ENCODE results near the gene EMILIN2.
A peak's percentile ranks its signal among the peaks of the same experiment; 100 is the strongest.

The EMILIN2 gene

DNA sequence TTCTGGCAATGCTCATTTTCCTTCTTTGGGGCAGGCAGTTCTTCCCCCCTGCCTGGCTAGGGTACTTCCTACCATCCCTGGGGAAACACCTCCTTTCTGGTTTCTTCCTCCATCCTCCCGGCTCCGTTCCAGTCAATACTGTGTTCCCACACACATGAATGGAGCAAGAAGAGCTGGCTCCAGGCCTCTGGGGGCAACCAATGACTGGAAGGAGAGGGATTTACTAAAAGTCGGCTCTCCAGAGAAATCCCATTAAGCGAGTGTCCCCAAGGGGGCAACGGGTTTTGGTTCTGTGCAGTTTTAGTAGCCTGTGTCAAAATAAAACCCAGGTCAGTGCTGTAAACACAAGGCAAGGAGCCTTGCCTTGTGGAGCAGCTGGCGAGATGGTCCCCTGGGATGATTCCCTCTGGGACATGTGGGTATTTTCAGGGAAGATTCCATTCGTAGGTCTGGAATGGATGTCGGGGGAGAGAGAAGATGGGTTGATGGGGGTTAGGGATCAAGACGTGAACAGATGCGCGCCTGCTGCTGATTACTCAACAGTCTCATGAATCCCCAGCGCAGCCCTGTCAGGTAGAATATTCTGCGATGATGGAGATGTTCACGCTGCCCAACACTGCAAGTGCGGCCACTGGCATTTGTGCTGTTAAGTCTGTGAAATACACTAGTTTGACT is 32.0 kb downstream of the EMILIN2 start:
- peak; percentile 61 for DNase-seq (ENCODE audit: low read depth)

DNA sequence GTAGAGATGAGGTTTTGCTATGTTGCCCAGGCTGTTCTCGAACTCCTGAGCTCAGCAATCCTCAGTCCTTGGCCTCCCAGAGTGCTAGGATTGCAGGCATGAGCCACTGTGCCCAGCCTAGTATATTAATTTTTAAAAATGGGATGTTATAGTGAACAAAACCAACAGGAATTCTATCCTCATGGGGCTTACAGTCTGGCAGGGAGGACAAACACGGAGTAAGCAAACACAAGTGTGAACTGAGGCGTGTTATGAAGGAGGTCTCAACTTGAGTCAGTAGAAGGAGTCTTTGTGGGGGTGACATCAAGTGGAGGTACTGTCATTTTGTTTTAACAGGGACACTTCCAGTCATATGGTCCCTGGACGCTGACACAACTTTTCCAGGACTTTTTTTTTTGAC is 33.1 kb downstream of the EMILIN2 start:
- no peak for DNase-seq (ENCODE audit: low read depth)

DNA sequence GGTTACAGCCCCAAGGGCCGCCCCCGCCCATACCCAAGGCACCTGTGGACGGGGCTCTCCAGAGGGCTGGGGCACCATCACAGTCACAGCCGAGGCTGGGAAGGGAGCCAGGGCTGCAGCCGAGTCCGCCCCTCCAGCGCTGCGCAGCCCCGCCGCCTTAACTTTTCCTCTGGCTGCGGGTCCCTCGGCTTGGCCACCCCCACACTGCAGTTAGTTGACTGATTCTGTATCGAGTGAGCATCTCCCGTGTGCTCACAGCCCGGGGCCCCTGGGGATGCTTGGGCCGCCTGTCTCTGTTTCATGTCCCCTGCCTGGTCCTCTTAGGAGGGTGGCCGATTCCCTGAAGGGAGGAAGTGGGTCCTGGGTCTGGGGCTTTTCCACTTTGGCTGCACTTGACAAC is 33.7 kb downstream of the EMILIN2 start:
- DNase-seq (ENCODE audit: low read depth) = no peak

DNA sequence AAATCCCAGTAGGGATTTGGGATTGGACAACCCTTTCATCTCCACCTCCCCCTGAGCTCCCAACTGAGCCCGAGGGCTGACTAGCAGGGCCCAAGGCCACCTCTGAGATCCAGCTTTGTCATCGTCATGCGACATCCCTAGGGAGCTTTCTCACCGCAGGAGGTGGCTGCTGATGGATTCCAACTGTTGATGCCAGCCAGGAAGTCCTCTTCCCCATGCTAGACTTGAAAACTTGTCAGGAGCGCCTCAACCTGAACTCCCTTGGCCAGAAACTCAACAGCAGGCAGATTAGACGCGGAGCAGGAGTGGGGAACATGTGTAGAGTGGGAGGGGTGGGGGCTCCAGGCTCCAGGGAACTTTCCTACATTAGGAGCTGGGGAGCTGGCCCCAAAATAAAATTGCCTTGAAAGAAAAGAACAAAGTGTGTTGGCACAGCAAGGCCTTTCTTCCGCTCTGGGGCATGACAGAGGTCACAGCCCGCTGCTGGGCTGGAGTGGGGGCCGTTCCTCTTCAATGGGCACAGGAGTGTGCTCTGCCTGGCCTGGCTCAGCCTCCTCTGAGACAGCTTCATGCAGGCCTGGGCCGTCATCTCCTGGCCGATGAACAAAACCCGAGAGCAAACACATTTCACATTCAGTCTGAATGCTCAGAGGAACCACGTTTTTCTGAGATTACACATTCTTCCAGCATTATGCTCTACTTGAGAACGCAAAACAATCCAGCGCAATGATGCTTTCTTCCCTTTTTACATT is 34.5 kb downstream of the EMILIN2 start:
- peak; percentile 91 for DNase-seq (ENCODE audit: low read depth)

DNA sequence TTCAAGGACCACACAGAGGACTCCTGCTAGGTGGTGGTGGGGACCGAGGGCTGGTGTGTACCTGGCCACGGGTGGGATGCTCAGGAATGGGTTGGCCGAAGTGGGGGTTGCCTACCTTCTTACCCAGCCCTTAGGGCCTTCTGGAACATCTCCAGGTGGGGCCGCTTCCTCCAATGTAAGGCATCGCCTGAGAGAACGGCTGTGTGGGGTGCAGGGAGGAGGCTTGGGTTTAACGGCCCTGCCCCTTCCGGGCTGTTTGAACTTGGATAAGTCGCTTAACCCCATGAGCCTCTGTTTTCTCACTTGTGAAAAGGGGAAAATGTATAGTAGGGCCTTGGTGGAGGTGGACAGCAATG is 35.0 kb downstream of the EMILIN2 start:
- no peak for DNase-seq (ENCODE audit: low read depth)

DNA sequence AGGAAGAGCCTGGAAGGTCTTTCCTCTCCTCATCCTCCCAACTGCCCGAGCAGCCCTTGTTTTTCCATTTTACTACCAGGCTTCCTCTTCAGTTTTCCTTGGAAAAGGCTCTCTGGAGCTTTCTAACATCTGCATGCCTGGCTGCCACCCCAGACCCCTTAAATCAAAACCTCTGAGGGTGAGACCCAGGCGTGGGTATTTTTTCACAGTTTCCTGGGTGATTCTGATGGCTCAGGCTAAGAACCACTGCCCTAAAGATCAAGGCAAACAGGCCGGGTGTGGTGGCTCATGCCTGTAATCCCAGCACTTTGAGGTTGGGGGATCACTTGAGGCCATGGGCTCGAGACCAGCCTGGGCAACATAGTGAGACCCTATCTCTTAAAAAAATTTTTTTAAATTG is 35.4 kb downstream of the EMILIN2 start:
- no peak for DNase-seq (ENCODE audit: low read depth)

DNA sequence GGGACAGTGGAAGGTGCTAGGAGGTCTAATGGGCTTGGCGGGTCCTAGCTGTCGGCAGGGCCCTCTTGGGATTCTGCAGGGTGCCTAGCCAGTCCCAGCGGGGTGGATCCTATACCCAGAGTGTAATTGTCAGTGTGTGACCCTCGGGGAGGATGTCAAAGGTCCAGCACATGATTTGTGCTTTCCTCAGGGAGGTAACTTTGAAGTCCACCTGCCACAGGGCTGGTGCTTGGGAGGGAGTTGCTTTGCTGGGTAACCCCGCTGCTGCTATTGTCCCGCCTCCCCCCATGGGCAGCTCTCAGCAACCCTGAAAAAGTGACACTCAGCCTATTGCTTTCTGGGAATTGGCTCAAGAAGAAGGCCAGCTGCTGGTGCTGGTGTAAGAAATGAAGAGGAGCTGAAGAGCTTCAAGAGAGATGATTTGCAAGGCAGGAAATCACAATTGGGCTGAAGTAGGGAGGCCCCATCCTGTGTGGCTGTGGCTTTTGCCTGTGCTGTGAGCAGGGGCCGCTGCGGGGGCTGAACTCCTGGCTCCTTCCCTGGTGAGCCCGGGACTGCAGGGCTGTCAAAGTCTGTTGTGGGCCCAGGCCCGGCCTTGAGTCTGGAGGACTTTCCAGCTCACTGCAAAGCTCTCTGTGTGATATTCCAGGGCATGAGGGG is 36.4 kb downstream of the EMILIN2 start:
- no peak for DNase-seq (ENCODE audit: low read depth)

DNA sequence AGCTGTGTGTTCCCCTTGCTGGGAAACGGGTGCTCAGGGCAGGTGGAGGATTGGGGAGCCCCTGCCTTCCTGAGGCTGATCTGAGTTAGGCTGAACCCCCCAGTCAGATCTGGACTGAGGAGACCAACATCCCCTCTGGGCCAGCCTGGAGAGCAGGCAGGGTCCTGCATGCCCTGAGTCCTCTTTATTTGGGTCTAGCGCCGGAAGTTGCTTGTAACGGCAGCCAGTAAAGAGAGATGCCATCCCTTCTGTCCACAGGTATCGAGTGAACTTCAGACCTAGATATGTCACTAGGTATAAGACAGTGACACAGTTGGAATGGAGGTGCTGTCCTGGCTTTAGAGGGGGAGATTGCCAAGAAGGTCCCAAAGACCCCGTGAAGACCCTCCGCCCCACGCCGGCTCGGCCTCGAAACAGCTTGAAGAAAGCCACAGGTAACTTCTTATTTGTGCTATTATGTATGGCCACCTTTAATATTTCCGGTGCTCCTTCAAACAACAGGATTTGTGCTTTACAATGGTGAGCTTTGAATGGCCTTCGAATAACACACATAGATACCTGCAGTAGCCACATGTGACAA is 38.0 kb downstream of the EMILIN2 start:
- no peak for DNase-seq (ENCODE audit: low read depth)

DNA sequence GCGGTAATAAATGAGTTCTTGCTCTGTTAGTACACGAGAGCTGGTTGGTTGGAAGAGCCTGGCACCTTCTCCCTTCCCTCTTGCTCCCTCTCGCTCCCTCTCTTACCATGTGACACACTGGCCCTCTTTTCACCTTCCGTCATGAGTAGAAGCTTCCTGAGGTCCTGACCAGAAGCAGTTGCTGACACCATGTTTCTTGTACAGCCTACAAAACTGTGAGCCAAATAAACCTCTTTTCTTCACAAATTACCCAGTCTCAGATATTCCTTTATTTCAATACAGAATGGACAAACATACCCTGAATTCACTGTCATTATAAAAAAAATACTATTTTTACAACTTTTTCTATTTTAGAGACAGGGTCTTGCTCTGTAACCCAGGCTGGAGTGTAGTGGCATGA is 40.7 kb downstream of the EMILIN2 start:
- no peak for DNase-seq (ENCODE audit: low read depth)

DNA sequence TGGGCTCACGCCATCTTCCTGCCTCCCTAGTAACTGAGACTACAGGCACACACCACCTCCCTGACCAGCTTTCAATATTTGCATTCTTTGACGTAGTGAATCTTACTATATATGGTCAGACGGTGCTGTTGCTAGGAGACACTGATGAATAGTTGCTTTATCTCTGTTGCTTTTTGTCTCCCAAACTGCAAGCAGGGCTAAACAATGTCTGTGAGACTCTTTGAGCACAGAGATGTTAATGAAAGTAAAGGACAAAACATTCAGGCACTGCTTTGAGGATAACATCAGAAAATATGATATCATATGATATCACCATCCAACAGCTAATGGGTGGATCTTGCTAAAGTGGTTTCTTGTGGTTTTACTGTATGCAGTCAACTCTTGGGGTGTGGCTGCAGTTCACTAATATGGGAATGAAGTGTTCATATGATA is 43.0 kb downstream of the EMILIN2 start:
- peak; percentile 27 for DNase-seq (ENCODE audit: low read depth)

DNA sequence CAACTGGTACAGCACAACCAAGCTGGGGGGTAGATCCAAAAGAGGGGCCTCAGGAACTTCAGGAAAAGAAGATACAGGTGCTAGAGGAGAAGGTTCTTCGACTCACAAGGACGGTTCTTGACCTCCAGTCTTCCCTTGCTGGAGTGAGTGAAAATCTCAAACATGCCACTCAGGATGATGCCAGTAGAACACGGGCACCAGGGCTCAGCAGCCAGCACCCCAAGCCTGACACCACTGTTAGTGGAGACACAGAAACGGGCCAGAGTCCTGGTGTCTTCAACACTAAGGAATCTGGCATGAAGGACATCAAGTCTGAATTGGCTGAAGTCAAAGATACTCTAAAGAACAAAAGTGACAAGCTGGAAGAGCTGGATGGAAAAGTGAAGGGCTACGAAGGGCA is 43.8 kb downstream of the EMILIN2 start:
- no peak for DNase-seq (ENCODE audit: low read depth)

DNA sequence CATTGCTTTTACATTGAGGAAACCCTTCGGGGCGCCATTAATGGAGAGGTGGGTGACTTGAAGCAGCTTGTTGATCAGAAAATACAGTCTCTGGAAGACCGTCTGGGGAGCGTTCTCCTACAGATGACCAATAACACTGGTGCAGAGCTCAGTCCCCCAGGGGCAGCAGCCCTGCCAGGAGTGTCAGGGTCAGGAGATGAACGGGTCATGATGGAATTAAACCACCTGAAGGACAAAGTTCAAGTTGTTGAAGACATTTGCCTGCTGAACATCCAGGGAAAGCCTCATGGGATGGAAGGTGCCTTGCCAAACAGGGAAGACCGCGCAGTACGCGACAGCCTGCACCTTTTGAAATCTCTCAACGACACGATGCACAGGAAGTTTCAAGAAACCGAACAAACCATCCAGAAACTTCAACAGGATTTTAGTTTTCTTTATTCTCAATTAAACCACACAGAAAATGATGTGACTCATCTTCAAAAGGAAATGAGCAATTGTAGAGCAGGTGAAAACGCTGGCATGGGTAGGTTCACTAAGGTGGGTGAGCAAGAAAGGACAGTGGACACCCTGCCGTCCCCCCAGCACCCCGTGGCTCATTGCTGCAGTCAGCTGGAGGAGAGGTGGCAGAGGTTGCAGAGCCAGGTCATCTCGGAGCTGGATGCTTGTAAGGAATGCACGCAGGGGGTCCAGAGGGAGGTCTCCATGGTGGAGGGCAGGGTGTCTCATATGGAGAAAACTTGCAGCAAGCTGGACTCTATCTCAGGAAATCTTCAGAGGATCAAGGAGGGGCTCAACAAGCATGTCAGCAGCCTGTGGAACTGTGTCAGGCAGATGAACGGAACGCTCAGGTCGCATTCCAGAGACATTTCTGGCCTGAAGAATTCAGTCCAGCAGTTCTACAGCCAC is 45.0 kb downstream of the EMILIN2 start:
- DNase-seq (ENCODE audit: low read depth) = no peak

DNA sequence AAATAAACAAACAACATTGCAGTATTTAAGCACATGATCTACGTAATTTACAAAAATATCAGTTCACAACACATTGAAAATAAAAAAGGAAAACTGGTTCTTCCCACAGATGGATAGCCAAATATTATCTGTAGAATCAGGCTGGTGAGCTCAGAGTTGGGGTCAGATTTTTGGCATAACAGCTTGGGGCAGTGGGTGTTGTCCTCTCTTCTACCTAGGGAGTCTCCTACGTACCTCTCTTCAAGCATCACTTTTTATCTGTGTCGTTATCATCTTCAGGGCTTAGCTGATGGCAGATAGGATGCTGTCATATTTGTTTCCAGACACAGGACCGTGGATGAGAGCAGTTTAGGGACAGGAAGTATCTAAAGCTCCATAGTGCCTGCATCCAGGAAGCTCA is 46.2 kb downstream of the EMILIN2 start:
- no peak for DNase-seq (ENCODE audit: low read depth)

DNA sequence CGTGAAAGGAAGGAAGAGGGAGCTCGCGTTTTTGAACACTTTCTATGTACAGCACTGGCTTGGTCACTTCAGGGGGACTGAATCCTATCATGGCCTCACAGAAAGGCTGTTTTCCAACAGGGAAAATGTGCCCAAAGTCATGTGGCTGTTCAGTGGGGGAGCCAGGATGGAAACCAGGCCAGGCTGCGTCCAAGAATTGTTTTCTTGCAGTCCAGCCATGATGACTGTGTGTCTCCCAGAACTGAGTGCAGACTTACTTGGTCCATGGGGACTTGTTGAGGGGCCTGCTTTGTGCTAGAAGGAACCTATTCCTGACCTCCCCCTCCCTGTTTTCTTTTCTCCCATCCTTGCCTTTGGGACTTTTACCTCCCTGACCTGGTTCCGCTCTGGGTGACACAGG is 46.9 kb downstream of the EMILIN2 start:
- DNase-seq (ENCODE audit: low read depth) = no peak

DNA sequence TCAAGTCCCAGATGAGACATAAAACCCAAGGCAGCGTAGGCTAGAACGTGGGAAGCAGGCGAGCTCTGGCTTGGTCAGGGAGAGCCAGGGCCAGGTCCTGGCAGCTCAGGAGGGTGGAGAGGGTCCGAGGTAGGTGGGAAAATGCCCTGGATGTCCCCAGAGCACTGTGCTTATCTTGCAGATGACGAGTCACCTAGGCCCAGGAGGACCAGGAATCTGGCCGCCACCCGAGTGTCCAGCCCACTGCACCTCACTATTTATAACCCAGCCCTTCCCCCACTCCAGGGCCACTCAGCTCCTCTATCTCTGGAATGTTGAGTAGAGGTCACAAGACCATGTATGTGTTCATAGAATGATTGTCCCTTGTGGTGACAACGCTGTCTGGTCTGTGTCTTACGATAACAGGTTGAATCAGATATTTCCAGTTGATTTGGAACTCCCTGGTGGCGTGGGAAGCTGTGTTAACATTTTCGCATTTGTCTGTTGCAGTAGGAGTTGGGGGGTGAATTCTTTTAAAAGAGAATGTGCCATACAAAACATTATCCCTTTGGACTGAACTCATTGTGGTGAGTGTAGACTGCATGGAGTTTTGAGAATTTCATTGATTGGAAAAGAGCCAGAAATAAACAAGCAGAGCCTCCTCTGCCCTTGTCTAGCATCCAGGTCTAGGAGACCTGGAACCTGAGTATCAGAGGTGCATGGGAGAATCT is 47.5 kb downstream of the EMILIN2 start:
- DNase-seq (ENCODE audit: low read depth) = no peak

DNA sequence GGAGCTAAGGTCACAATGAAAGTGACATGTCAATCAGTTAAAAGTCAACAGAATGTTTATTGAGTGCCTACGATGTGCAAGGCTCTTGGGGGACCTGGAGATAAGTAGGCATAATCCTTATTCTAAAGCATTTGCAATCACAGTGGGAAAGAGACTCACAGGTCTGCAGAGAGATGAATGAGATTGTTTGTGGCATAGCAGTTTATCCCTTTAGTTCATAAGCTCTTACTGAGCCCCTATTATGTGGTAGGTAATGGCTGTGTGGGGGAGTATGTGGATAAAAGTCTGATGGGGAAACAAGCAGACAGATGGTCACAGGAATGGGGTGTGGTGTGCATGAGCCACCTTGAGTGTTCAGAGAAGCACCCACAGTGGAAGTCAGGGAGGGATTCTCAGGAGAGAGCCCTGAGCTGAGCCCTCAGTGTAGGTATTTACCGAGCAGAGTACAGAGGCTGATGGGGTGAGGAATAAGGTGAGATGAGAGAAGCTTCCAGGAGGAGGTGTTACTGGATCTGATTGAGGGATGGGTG is 48.1 kb downstream of the EMILIN2 start:
- DNase-seq (ENCODE audit: low read depth) = peak; percentile 29

DNA sequence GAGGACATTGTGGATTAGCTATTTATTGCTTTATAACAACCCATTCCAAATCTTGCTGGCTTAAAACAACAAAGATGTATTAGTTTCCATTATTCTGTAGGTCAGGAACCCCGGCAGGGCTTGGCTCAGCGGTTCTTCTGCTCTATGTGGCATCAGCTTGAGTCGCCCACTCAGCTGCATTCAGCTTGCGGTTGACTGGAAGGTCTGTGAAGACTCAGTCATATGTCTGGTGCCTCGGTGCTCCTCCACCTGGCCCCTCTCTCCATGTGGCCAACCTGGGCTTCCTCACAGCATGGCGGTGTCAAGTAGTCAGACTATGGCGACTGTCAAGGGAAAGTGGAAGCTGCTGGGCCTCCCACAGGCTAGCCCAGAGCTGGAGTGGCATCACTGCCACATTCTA is 48.6 kb downstream of the EMILIN2 start:
- DNase-seq (ENCODE audit: low read depth) = no peak

DNA sequence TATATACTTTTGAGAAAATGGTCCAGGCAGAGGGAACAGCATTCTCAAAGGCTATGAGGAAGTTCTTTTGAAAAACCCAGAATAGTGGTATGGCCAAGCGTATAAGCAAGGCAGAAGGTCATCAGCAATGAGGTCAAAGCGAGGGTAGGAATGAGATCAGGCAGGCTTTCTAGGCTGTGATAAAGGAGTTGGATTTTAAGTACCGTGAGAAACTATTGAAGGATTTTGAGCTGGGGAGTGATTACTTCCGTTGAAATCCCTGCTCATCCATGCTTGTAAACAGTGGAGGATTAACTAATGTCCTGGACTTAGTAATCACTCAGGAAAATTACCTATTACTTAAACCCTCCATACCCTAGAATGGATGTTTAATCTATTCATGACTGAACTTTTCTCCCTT is 50.2 kb downstream of the EMILIN2 start:
- DNase-seq (ENCODE audit: low read depth) = no peak

DNA sequence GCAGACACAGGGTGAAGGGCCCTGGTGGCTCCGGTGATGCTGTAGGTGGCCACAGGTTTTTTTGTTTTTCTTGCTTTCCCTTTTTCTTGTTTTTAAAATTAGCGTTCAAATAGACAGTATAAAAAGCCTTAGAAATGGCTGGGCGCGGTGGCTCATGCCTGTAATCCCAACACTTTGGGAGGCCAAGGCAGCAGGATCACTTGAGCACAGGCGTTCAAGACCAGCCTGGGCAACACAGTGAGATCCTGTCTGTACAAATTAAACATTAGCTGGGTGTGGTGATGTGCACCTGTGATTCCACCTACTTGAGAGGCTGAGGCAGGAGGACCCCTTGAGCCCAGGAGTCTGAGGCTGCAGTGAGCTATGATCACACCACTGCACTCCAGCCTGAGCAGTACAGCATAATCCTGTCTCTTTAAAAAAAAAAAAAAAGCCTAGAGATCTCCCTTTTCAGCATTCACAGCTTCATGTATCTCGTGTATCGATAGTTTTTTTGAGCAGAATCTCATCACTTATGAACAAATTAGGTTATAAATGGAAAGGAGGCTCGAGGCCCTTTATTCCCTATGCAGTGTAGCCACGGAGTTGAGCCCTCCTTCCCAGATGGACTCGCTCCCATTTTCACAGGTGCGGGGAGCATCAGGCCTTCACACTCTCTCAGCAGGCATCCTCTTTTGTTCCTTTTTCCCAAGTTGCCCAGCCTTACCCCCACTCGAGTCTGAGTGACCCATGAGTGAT is 50.8 kb downstream of the EMILIN2 start:
- no peak for DNase-seq (ENCODE audit: low read depth)

DNA sequence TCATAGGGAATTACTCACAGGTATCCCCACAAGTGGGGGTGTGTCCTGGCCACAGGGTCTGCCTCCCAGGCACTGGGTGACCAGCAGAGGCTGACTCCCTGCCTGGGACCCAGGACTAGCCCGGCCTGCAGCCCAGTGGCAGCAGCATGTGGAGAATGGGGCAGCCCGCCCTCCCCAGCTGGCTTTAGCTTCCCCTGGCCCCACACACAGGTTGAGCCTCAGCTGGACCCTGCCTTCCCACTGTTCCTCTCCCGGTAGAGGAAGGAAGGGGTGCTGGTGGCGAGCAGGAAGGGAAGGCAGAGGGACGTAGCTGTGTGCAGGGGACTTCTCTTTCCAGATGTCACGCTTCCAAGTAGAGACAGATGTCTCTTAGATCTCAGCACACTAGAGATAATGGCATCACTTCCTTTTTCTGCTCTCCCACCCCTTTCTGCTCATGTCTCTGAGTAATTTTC is 51.4 kb downstream of the EMILIN2 start:
- peak; percentile 54 for DNase-seq (ENCODE audit: low read depth)

Data from amniotic epithelial cell (primary cell).